Vagina (tissue), 2 donors: ENCODE data around the gene SEPTIN5. TPM values are rescaled to one million over a fixed set of nuclear protein-coding genes. Genes with fewer than 3 reads are reported as not detected.

ENCODE experiments used
- DNase-seq, 2 donors: peaks; one replicate each; pipeline ENCODE4 v3.0.0-alpha.2; 2017; ENCODE audit errors: extremely low spot score in 2 of 2
- H3K27ac ChIP-seq: fragments of 200-600 bp; sonication (generic); one replicate; pipeline ENCODE4 v1.5.1; 2019
- H3K27me3 ChIP-seq: fragments of 200-600 bp; sonication (generic); one replicate; pipeline ENCODE4 v1.5.1; 2019
- H3K36me3 ChIP-seq, 2 donors: fragments of 200-600 bp; sonication (generic); one replicate each; pipeline ENCODE4 v1.5.1; 2017 to 2019
- H3K4me1 ChIP-seq: fragments of 200-600 bp; sonication (generic); one replicate; pipeline ENCODE4 v1.5.1; 2019
- H3K4me3 ChIP-seq, 2 donors: fragments of 200-600 bp; sonication (generic); 1 replicate in 1 of 2; 2 replicates in 1 of 2; pipeline ENCODE4 v1.5.1; 2016 to 2019
- H3K9me3 ChIP-seq: fragments of 200-600 bp; sonication (generic); one replicate; pipeline ENCODE4 v1.5.1; 2019
- POLR2A ChIP-seq, 2 donors: fragments of 450-650 bp; IDR thresholded peaks; one replicate each; pipeline ENCODE4 v1.6.1; 2017; ENCODE audit warnings: antibody characterized with exemption in 2 of 2, mild to moderate bottlenecking in 2 of 2, moderate library complexity in 2 of 2
- POLR2AphosphoS5 ChIP-seq, 2 donors: sonication (generic); formaldehyde crosslinking; IDR thresholded peaks; one replicate each; pipeline ENCODE4 v1.9.0; 2017; ENCODE audit warnings: antibody characterized with exemption in 2 of 2, mild to moderate bottlenecking in 2 of 2, low read depth in 1 of 2; ENCODE audit not compliant: insufficient read depth in 1 of 2
- intact Hi-C: fragments of 100-400 bp; cut with DNase I; formaldehyde crosslinking; loops from one replicate; pipeline ENCODE4 v1.15.1; 2023
- total RNA-seq: library from RNA; depleted of rRNA; stranded (reverse); fragments of >200 nt; gene quantifications from one replicate; pipeline ENCODE4 v1.2.3, GENCODE V29; 2016
- TF ChIP-seq, protein P1 (sequence below), 3 experiments: fragments of 450-650 bp in 2 of 3; fragments of 200-600 bp in 1 of 3; sonication (generic) in 1 of 3; IDR thresholded peaks; one replicate each; pipeline ENCODE4 v1.5.1; 2017 to 2019; ENCODE audit warnings: antibody characterized with exemption in 3 of 3, mild to moderate bottlenecking in 2 of 3, moderate library complexity in 2 of 3

SEPTIN5 gene
- total RNA-seq, 1 donor from 2014 or later = 67.3 TPM

DNA sequence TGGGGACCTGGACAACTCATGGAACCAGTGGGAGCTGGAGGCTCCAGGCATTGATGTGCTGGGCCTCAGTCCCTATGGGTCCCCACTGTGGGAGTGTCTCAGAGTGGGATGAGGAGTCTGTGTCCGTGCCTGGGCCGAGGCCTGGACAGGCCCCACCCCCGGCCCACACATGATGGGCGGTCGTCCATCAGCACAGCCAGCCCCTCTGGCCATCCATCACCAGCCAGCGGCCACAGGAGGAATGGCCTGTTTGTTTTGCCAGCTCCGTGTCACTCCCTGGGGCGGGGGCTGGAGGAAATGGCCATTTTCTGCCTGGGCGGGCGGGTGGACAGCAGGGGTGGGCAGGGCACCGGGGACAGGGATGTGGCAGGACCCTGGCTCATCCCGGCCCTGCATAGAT lies 33.2 kb downstream of the SEPTIN5 start:
- no peaks in the 10 kb centered on the region for H3K4me1 ChIP-seq
- TF ChIP-seq POLR2A (IDR thresholded peaks at IDR 0.05) (no peak), POLR2AphosphoS5 (IDR thresholded peaks at IDR 0.05; ENCODE audit: insufficient read depth in 1 of 2, low read depth in 1 of 2) (no peak)
- TF ChIP-seq, protein P1, sequence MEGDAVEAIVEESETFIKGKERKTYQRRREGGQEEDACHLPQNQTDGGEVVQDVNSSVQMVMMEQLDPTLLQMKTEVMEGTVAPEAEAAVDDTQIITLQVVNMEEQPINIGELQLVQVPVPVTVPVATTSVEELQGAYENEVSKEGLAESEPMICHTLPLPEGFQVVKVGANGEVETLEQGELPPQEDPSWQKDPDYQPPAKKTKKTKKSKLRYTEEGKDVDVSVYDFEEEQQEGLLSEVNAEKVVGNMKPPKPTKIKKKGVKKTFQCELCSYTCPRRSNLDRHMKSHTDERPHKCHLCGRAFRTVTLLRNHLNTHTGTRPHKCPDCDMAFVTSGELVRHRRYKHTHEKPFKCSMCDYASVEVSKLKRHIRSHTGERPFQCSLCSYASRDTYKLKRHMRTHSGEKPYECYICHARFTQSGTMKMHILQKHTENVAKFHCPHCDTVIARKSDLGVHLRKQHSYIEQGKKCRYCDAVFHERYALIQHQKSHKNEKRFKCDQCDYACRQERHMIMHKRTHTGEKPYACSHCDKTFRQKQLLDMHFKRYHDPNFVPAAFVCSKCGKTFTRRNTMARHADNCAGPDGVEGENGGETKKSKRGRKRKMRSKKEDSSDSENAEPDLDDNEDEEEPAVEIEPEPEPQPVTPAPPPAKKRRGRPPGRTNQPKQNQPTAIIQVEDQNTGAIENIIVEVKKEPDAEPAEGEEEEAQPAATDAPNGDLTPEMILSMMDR (IDR thresholded peaks at IDR 0.05) = no peak
- no peak overlapping the region for H3K4me3 ChIP-seq
- H3K9me3 ChIP-seq = no peaks in the 10 kb centered on the region
- no peaks in the 10 kb centered on the region for H3K27me3 ChIP-seq
- H3K27ac ChIP-seq = no peak overlapping the region
- H3K36me3 ChIP-seq = no peaks in the 10 kb centered on the region
- DNase-seq = no peak
- intact Hi-C loops = no loop called here

DNA sequence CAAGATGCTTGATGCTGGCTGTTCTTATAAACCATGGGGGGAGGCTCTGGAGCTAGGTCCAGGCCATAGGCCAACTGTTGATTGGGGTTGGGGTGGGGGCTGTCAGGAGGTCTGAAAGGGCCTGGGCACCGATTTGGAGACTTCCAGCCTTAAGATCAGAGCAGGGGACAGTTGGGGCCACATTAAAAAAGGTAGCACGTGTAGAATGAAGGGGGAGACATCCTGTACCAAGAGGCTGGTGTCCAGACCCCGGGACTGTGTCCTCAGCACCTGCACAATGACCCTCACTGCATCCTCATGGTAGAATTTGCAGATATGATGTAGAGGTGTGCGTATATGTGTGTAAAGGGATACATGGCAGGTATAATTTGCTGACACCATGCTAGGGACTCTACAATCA lies 33.8 kb downstream of the SEPTIN5 start:
- no peak overlapping the region for H3K27ac ChIP-seq
- no peak overlapping the region for H3K4me3 ChIP-seq
- no peaks in the 10 kb centered on the region for H3K4me1 ChIP-seq
- no peak for DNase-seq
- intact Hi-C loops = no loop called here
- no peaks in the 10 kb centered on the region for H3K27me3 ChIP-seq
- TF ChIP-seq, protein P1 (IDR thresholded peaks at IDR 0.05) = no peak
- TF ChIP-seq POLR2A (IDR thresholded peaks at IDR 0.05) = no peak
- TF ChIP-seq POLR2AphosphoS5 (IDR thresholded peaks at IDR 0.05; ENCODE audit: insufficient read depth in 1 of 2, low read depth in 1 of 2) = no peak
- H3K36me3 ChIP-seq = no peaks in the 10 kb centered on the region
- no peaks in the 10 kb centered on the region for H3K9me3 ChIP-seq

- TF ChIP-seq POLR2AphosphoS5 (IDR thresholded peaks at IDR 0.05; ENCODE audit: insufficient read depth in 1 of 2, low read depth in 1 of 2) = no peak
- TF ChIP-seq, protein P1 (IDR thresholded peaks at IDR 0.05) = no peak
- TF ChIP-seq POLR2A (IDR thresholded peaks at IDR 0.05) = no peak
- no peaks in the 10 kb centered on the region for H3K27me3 ChIP-seq
- no peak for DNase-seq
- H3K27ac ChIP-seq = no peak overlapping the region
- H3K4me1 ChIP-seq = no peaks in the 10 kb centered on the region
- no peaks in the 10 kb centered on the region for H3K9me3 ChIP-seq
- H3K4me3 ChIP-seq = no peak overlapping the region
- intact Hi-C loops = no loop called here
- H3K36me3 ChIP-seq = no peaks in the 10 kb centered on the region
Measured at GRCh38 chr22:19748991-19749664, 34.8 kb downstream of the SEPTIN5 start.

DNA sequence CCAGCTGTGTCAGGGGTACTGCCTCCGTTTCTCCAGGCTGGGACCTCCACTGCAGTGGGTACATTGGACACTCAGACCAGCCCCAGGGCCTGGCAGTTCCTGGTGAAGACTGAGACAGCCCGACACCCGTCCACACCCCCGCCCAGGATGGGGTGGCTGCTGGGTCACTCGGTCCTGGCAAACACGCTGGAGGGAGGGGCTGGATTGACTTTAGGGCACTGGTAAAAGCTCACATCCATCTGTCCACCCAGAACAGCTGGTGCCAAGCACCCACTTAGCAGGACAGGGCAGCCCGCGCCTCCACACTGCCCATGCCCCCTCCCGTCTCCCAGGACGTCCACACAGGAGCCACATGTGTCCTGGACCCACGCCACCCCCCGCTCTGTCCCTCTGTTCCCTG lies 35.6 kb downstream of the SEPTIN5 start:
- Histone ChIP-seq H3K36me3 (no peaks in the 10 kb centered on the region), H3K27ac (no peak overlapping the region), H3K27me3 (peaks cover 2% of the 10 kb centered on the region), H3K4me3 (no peak overlapping the region), H3K9me3 (no peaks in the 10 kb centered on the region), H3K4me1 (peaks cover 2% of the 10 kb centered on the region)
- no peak for DNase-seq
- TF ChIP-seq POLR2AphosphoS5 (IDR thresholded peaks at IDR 0.05; ENCODE audit: insufficient read depth in 1 of 2, low read depth in 1 of 2) = no peak
- TF ChIP-seq, protein P1 (IDR thresholded peaks at IDR 0.05) = no peak
- TF ChIP-seq POLR2A (IDR thresholded peaks at IDR 0.05) = no peak
- intact Hi-C loops = no loop called here
